ENCODE results near the gene ZMYND12. TPM values are rescaled to one million over a fixed set of nuclear protein-coding genes. Genes with fewer than 3 reads are reported as not detected.
"Not testable (repeated sequence)": the region's sequence is repeated elsewhere in the genome, so short reads cannot be mapped to it uniquely, and the experiment has no call there.

Gene ZMYND12
- total and polyA plus RNA-seq, 12 donors, result 1.2 to 12.2 (median 4.5) TPM

DNA sequence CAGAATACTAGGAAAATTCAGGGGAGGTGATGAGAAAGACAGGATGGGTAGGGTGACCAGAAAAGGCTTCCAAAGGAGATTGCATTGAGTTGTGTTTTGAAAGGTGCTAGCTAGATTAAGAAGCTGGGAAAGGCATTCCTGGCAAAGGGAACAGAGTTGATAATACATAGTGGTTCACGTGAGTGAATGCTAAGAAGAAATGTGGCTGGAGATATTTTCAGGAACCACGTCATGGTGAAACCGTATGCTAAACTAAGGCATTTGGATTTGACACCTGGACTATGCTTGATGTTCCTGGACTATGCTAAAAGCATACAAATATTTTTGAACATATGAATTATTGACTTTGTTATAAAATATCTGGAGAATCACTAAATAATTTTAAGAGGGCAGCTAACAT is 22.0 kb upstream of the ZMYND12 start:
- intact Hi-C loops (cut with DNase I), result no loop called here
- Histone ChIP-seq H3K27me3 (no peaks in the 10 kb centered on the region), H3K36me3 (replicated peaks in 1 of 2) (peaks cover 0 to under 1% of the 10 kb centered on the region in 2 donors), H3K27ac (no peak overlapping the region), H3K4me1 (replicated peaks in 1 of 2) (no peaks in the 10 kb centered on the region), H3K9me3 (replicated peaks in 1 of 3) (no peaks in the 10 kb centered on the region), H3K4me3 (no peak overlapping the region)
- 93 to 99% (median 94%) methylated on average over 3 of the region's 3 CpGs for whole genome bisulfite sequencing, 4 donors
- DNase-seq, result no peak
- TF ChIP-seq, protein P1, sequence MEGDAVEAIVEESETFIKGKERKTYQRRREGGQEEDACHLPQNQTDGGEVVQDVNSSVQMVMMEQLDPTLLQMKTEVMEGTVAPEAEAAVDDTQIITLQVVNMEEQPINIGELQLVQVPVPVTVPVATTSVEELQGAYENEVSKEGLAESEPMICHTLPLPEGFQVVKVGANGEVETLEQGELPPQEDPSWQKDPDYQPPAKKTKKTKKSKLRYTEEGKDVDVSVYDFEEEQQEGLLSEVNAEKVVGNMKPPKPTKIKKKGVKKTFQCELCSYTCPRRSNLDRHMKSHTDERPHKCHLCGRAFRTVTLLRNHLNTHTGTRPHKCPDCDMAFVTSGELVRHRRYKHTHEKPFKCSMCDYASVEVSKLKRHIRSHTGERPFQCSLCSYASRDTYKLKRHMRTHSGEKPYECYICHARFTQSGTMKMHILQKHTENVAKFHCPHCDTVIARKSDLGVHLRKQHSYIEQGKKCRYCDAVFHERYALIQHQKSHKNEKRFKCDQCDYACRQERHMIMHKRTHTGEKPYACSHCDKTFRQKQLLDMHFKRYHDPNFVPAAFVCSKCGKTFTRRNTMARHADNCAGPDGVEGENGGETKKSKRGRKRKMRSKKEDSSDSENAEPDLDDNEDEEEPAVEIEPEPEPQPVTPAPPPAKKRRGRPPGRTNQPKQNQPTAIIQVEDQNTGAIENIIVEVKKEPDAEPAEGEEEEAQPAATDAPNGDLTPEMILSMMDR (IDR thresholded peaks at IDR 0.05), result no peak
- no peak for TF ChIP-seq POLR2A (IDR thresholded peaks at IDR 0.05)

DNA sequence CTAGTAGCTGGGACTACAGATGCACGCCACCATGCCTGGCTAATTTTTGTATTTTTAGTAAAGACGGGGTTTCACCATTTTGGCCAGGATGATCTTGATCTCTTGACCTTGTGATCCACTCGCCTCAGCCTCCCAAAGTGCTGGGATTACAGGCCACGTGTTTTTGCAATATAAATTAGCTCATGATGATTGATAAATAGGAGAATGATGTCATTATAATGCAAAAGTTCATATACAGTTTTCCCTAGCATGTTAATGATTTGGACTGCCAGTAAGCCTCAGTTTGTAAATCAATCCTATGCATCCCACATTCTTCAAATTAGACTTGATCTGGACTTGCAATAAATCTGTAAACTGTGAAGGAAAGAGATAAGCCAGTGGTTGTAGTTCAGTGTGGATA is 21.5 kb upstream of the ZMYND12 start:
- H3K27me3 ChIP-seq; H3K36me3 ChIP-seq (replicated peaks in 1 of 2); intact Hi-C loops (cut with DNase I); H3K4me3 ChIP-seq; H3K4me1 ChIP-seq (replicated peaks in 1 of 2); H3K9me3 ChIP-seq (replicated peaks in 1 of 3); H3K27ac ChIP-seq; DNase-seq: not testable (repeated sequence)
- 82 to 89% (median 86%) methylated on average over 4 of the region's 4 CpGs for WGBS, 4 donors

DNA sequence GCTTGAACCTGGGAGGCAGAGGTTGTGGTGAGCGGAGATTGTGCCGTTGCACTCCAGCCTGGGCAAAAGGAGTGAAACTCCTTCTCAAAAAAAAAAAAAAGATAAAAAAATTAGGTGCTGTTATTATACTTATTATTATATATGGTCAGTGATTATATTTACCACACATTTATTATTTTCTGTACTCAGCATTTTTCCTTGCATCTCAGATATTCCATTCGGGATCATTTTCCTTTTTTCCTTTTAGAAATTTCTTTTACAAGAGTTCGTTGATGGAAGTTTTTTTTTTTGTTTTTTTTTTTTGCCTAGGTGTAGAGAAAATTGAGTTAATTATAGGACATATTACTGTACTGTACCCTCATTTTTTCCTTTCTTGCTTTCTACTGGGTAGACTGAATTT is 20.8 kb upstream of the ZMYND12 start:
- WGBS, 4 donors, result 89 to 99% (median 94%) methylated on average over 4 of the region's 4 CpGs
- no peaks in the 10 kb centered on the region for H3K27me3 ChIP-seq
- H3K9me3 ChIP-seq (replicated peaks in 1 of 3), result no peaks in the 10 kb centered on the region
- no peak overlapping the region for H3K27ac ChIP-seq
- H3K36me3 ChIP-seq (replicated peaks in 1 of 2), result no peaks in the 10 kb centered on the region
- intact Hi-C loops (cut with DNase I), result no loop called here
- H3K4me3 ChIP-seq, result no peak overlapping the region
- TF ChIP-seq, protein P1 (IDR thresholded peaks at IDR 0.05), result no peak
- TF ChIP-seq POLR2A (IDR thresholded peaks at IDR 0.05), result no peak
- H3K4me1 ChIP-seq (replicated peaks in 1 of 2), result no peaks in the 10 kb centered on the region
- no peak for DNase-seq

DNA sequence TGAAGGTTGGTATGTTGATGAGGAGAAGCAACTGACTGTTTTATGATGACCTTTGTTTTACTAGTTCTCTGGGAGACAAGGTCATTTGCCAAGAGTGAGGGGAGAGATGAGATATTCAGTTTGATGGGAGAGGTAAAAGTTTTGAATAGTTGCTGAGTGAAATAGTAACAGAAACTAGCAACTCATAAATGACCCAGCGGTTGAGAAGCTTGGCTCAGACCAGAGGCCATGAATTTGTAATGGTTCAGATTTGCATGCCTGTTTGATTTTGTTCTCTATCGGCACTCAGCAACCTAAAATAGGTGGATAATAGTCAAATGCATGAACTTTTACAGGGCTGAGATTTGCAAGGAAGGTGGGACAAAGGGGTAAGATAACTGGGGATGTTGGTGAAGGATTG is 13.9 kb upstream of the ZMYND12 start:
- no peak for DNase-seq

DNA sequence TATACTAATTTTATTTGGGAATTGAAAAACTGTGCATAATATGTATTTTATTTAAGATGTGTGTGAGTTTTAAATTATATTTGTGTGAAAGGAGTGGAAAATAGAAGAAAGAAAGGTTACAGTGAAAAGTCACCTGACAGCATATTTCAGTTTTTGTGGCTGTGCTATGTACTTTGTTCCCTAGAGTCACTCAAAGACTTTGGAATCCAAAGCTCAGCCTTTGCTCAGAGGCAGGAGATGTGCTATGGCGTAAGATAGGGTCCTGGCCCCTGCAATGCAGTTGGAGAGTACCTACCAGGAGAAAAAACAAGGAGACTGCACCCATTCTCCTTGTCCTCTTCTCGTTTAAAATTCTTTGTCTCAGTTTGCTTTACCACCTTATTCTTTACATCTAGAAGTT is 10.2 kb upstream of the ZMYND12 start:
- H3K4me1 ChIP-seq (replicated peaks in 1 of 2), result peaks cover 6 to 24% of the 10 kb centered on the region in 2 donors
- intact Hi-C loops (cut with DNase I), result loop anchor here in 1 of 2 donors (10.0 kb wide), 2 partner anchors 121 to 291 kb away; no protein-coding TSS in a partner anchor
- TF ChIP-seq, protein P1 (IDR thresholded peaks at IDR 0.05), result no peak
- no peak for TF ChIP-seq POLR2A (IDR thresholded peaks at IDR 0.05)
- H3K4me3 ChIP-seq, result no peak overlapping the region
- no peaks in the 10 kb centered on the region for H3K9me3 ChIP-seq (replicated peaks in 1 of 3)
- H3K36me3 ChIP-seq (replicated peaks in 1 of 2), result no peaks in the 10 kb centered on the region
- no peak for DNase-seq
- no peak overlapping the region for H3K27ac ChIP-seq
- WGBS, 4 donors, result 80 to 89% (median 85%) methylated on average over 2 of the region's 2 CpGs
- H3K27me3 ChIP-seq, result no peaks in the 10 kb centered on the region

More for the DNA sequence above, 13.9 kb upstream of the ZMYND12 start:
- no peaks in the 10 kb centered on the region for H3K4me1 ChIP-seq (replicated peaks in 1 of 2)
- TF ChIP-seq, protein P1 (IDR thresholded peaks at IDR 0.05), result no peak
- no peak for TF ChIP-seq POLR2A (IDR thresholded peaks at IDR 0.05)
- no peaks in the 10 kb centered on the region for H3K27me3 ChIP-seq
- H3K9me3 ChIP-seq (replicated peaks in 1 of 3), result no peaks in the 10 kb centered on the region
- H3K27ac ChIP-seq, result no peak overlapping the region
- 94 to 100% (median 96%) methylated on average over 2 of the region's 2 CpGs for WGBS, 4 donors
- intact Hi-C loops (cut with DNase I), result loop anchor here in 1 of 2 donors (10.0 kb wide), 2 partner anchors 125 to 295 kb away; no protein-coding TSS in a partner anchor
- no peaks in the 10 kb centered on the region for H3K36me3 ChIP-seq (replicated peaks in 1 of 2)
- H3K4me3 ChIP-seq, result no peak overlapping the region

Data from adrenal gland (tissue), 12 donors.